Measurements from ENCODE around the gene EXOC3. TPM values are rescaled to one million over a fixed set of nuclear protein-coding genes. Genes with fewer than 3 reads are reported as not detected.
A peak's percentile ranks its signal among the peaks of the same experiment; 100 is the strongest.
"Not testable (repeated sequence)": the region's sequence is repeated elsewhere in the genome, so short reads cannot be mapped to it uniquely, and the experiment has no call there.

Gene EXOC3
- total RNA-seq, 1 donor from 2014 or later = 19.2 TPM

DNA sequence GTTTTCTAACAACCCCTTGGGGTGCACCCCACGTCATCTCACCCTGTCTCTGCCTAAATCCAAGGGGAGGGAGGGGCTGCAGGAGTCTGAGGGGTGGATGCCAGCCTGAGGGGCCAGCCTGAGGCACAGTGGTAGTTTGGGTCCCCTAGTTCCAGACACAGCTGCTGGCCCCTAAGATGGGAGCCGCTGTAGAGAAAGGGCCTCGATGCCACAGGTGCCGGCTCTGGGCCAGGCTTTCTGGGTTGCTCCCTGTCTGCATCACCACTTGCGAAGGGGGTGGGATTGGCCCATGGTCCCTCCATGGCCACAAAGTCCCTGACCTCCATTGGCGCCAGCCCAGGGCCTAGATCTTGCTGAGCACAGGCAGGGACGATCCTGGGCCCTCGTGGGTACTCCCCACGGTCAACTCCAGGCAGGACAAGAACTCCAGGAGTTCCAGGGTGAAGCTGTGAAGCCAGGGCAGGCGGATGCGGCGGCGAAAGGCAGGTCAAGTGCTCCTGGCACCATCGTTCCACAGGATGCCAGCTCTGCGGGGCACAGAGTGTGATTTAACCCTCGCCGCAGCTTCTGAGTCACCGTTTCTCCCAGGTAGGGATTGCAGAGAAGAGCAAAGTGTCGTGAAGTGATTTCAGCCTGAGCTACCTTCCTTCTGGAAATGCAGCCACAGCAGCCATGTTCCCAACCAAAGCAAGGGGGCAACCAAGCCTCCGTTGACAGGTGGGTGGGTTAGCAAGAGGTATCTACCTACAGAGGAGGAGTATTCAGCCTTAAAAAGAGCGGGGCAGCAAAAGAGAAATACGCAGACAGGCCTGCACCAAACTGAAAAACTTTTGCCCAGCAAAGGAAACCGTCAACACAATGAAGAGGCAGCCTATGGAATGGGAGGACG, 41.6 kb upstream of the EXOC3 start:
- H3K27ac ChIP-seq = no peak overlapping the region
- TF ChIP-seq EZH2 (IDR thresholded peaks at IDR 0.05) (no peak), EZH2phosphoT487 (IDR thresholded peaks at IDR 0.05) (no peak)
- TF ChIP-seq, protein P1, sequence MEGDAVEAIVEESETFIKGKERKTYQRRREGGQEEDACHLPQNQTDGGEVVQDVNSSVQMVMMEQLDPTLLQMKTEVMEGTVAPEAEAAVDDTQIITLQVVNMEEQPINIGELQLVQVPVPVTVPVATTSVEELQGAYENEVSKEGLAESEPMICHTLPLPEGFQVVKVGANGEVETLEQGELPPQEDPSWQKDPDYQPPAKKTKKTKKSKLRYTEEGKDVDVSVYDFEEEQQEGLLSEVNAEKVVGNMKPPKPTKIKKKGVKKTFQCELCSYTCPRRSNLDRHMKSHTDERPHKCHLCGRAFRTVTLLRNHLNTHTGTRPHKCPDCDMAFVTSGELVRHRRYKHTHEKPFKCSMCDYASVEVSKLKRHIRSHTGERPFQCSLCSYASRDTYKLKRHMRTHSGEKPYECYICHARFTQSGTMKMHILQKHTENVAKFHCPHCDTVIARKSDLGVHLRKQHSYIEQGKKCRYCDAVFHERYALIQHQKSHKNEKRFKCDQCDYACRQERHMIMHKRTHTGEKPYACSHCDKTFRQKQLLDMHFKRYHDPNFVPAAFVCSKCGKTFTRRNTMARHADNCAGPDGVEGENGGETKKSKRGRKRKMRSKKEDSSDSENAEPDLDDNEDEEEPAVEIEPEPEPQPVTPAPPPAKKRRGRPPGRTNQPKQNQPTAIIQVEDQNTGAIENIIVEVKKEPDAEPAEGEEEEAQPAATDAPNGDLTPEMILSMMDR (IDR thresholded peaks at IDR 0.05) = no peak
- Mint-ChIP-seq H3K4me1 (peaks cover 22% of the 10 kb centered on the region), H3K4me3 (no peak overlapping the region), H3K36me3 (no peaks in the 10 kb centered on the region), H3K27ac (peak overlapping the region; percentile 37), H3K9me3 (peaks cover 3% of the 10 kb centered on the region), H3K27me3 (ENCODE audit: insufficient read depth, low read depth) (peaks cover 5% of the 10 kb centered on the region)
- H3F3A ChIP-seq (ENCODE audit: low read depth) = no peaks in the 10 kb centered on the region
- no peak for DNase-seq (ENCODE audit: low spot score)
- no peaks in the 10 kb centered on the region for H3K79me2 ChIP-seq (ENCODE audit: low read depth)
- no peak overlapping the region for H3K4me2 ChIP-seq
- no peaks in the 10 kb centered on the region for H3K36me3 ChIP-seq
- H3K9ac ChIP-seq = no peak overlapping the region
- no peak overlapping the region for H3K4me3 ChIP-seq
- no peaks in the 10 kb centered on the region for H3K9me3 ChIP-seq (ENCODE audit: low read depth)
- H4K20me1 ChIP-seq (ENCODE audit: low read depth) = no peaks in the 10 kb centered on the region
- no peak overlapping the region for H2AFZ ChIP-seq (replicated peaks)
- H3K27me3 ChIP-seq = peaks cover 21% of the 10 kb centered on the region
- peaks cover 10% of the 10 kb centered on the region for H3K4me1 ChIP-seq

DNA sequence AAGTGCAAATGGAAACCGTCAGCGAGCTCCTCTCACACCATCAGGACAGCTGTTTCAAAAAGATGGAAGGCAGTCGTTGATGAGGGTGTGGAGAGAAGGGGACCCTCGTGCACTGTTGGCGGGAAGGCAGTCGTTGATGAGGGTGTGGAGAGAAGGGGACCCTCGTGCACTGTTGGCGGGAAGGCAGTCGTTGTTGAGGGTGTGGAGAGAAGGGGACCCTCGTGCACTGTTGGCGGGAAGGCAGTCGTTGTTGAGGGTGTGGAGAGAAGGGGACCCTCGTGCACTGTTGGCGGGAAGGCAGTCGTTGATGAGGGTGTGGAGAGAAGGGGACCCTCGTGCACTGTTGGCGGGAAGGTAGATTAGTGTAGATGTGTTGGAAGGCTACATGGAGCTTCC, 40.8 kb upstream of the EXOC3 start:
- not testable (repeated sequence) for H3K4me3 Mint-ChIP-seq

GRCh38 chr5:402615-403359, 40.2 kb upstream of the EXOC3 start:
- no peaks in the 10 kb centered on the region for H3K9me3 ChIP-seq (ENCODE audit: low read depth)
- H2AFZ ChIP-seq (replicated peaks) = no peak overlapping the region
- Mint-ChIP-seq H3K36me3 (no peaks in the 10 kb centered on the region), H3K27ac (no peak overlapping the region), H3K27me3 (ENCODE audit: insufficient read depth, low read depth) (peaks cover 5% of the 10 kb centered on the region), H3K9me3 (peaks cover 3% of the 10 kb centered on the region), H3K4me1 (peaks cover 23% of the 10 kb centered on the region), H3K4me3 (no peak overlapping the region)
- no peaks in the 10 kb centered on the region for H3K36me3 ChIP-seq
- H3K4me3 ChIP-seq = no peak overlapping the region
- H3K9ac ChIP-seq = no peak overlapping the region
- H3K27me3 ChIP-seq = peaks cover 21% of the 10 kb centered on the region
- H3K4me2 ChIP-seq = no peak overlapping the region
- no peak overlapping the region for H3K27ac ChIP-seq
- TF ChIP-seq EZH2phosphoT487 (IDR thresholded peaks at IDR 0.05) (no peak), EZH2 (IDR thresholded peaks at IDR 0.05) (no peak)
- TF ChIP-seq, protein P1 (IDR thresholded peaks at IDR 0.05) = no peak
- no peaks in the 10 kb centered on the region for H3F3A ChIP-seq (ENCODE audit: low read depth)
- no peaks in the 10 kb centered on the region for H3K79me2 ChIP-seq (ENCODE audit: low read depth)
- no peak for DNase-seq (ENCODE audit: low spot score)
- H4K20me1 ChIP-seq (ENCODE audit: low read depth) = no peaks in the 10 kb centered on the region
- peaks cover 10% of the 10 kb centered on the region for H3K4me1 ChIP-seq

More for the DNA sequence above, 40.8 kb upstream of the EXOC3 start:
- H4K20me1 ChIP-seq (ENCODE audit: low read depth); H3F3A ChIP-seq (ENCODE audit: low read depth); H3K9me3 ChIP-seq (ENCODE audit: low read depth); H3K9me3 Mint-ChIP-seq; H3K27me3 Mint-ChIP-seq (ENCODE audit: insufficient read depth, low read depth); H2AFZ ChIP-seq (replicated peaks); H3K4me2 ChIP-seq; H3K36me3 Mint-ChIP-seq; H3K4me3 ChIP-seq; H3K9ac ChIP-seq; DNase-seq (ENCODE audit: low spot score); H3K36me3 ChIP-seq; H3K27ac ChIP-seq; H3K79me2 ChIP-seq (ENCODE audit: low read depth): not testable (repeated sequence)
- H3K4me1 Mint-ChIP-seq = peaks cover 23% of the 10 kb centered on the region
- peak overlapping the region; percentile 37 for H3K27ac Mint-ChIP-seq
- Histone ChIP-seq H3K4me1 (peaks cover 10% of the 10 kb centered on the region), H3K27me3 (peaks cover 21% of the 10 kb centered on the region)

All from neural progenitor cell (in vitro differentiated cells).